Skin epidermis (tissue), 12 donors: ENCODE data around the gene LAMTOR2.

Source experiments
- H3K27ac ChIP-seq, 21 experiments: fragments of 200-600 bp; sonication (generic) in 11 of 21; one replicate each; pipeline ENCODE4 v1.5.0; 2020; ENCODE audit warnings: mild to moderate bottlenecking in 3 of 21, inconsistent platforms in 2 of 21, moderate library complexity in 2 of 21
- H3K4me3 ChIP-seq, 7 experiments: fragments of 200-600 bp; sonication (generic) in 2 of 7; one replicate each; pipeline ENCODE4 v1.5.0; 2020; ENCODE audit warnings: inconsistent platforms in 2 of 7, mild to moderate bottlenecking in 2 of 7, moderate library complexity in 1 of 7

The LAMTOR2 gene

GRCh38 chr1:156108057-156108456 is 53.5 kb downstream of the LAMTOR2 start:
- Histone ChIP-seq H3K27ac (peak overlapping the region in 10 of 21 experiments; percentile 41 to 100 (median 96)), H3K4me3 (no peak overlapping the region)
